ENCODE data around the gene CMPK2.

CMPK2 gene

GRCh38 chr2:6846967-6847681 lies 18.6 kb downstream of the CMPK2 start:
- no peak for TF ChIP-seq CTCF (IDR thresholded peaks at IDR 0.05; ENCODE audit: low read depth, low read length)
- DNase-seq (ENCODE audit: low read depth in 2 of 2): no peak

GRCh38 chr2:6846540-6846939 lies 19.2 kb downstream of the CMPK2 start:
- TF ChIP-seq CTCF (IDR thresholded peaks at IDR 0.05; ENCODE audit: low read depth, low read length): no peak
- H3K4me3 ChIP-seq (replicated peaks in 1 of 2; ENCODE audit: low read depth in 2 of 2, low read length in 2 of 2): no peak overlapping the region
- DNase-seq (ENCODE audit: low read depth in 2 of 2): no peak

More at GRCh38 chr2:6846967-6847681, 18.6 kb downstream of the CMPK2 start:
- no peak overlapping the region for H3K4me3 ChIP-seq (replicated peaks in 1 of 2; ENCODE audit: low read depth in 2 of 2, low read length in 2 of 2)

- no peak for DNase-seq (ENCODE audit: low read depth in 2 of 2)
- TF ChIP-seq CTCF (IDR thresholded peaks at IDR 0.05; ENCODE audit: low read depth, low read length): no peak
These were observed 19.8 kb downstream of the CMPK2 start for GRCh38 chr2:6845903-6846302.

GRCh38 chr2:6845312-6845711 lies 20.4 kb downstream of the CMPK2 start:
- DNase-seq (ENCODE audit: low read depth in 2 of 2): peak; percentile 28 to 31
- TF ChIP-seq CTCF (IDR thresholded peaks at IDR 0.05; ENCODE audit: low read depth, low read length): no peak
- no peak overlapping the region for H3K4me3 ChIP-seq (replicated peaks in 1 of 2; ENCODE audit: low read depth in 2 of 2, low read length in 2 of 2)

More at GRCh38 chr2:6845903-6846302, 19.8 kb downstream of the CMPK2 start:
- no peak overlapping the region for H3K4me3 ChIP-seq (replicated peaks in 1 of 2; ENCODE audit: low read depth in 2 of 2, low read length in 2 of 2)

GRCh38 chr2:6841537-6842287 lies 24.0 kb downstream of the CMPK2 start:
- DNase-seq (ENCODE audit: low read depth in 2 of 2): no peak
- no peak overlapping the region for H3K4me3 ChIP-seq (replicated peaks in 1 of 2; ENCODE audit: low read depth in 2 of 2, low read length in 2 of 2)
- TF ChIP-seq CTCF (IDR thresholded peaks at IDR 0.05; ENCODE audit: low read depth, low read length): no peak

- no peak overlapping the region for H3K4me3 ChIP-seq (replicated peaks in 1 of 2; ENCODE audit: low read depth in 2 of 2, low read length in 2 of 2)
- TF ChIP-seq CTCF (IDR thresholded peaks at IDR 0.05; ENCODE audit: low read depth, low read length): no peak
- no peak for DNase-seq (ENCODE audit: low read depth in 2 of 2)
These were observed 26.9 kb downstream of the CMPK2 start for GRCh38 chr2:6838673-6839319.

All from cardiac fibroblast (primary cell).